Prostate gland (tissue), 2 donors: Measurements from ENCODE around the gene FAM3A. TPM values are rescaled to one million over a fixed set of nuclear protein-coding genes. Genes with fewer than 3 reads are reported as not detected.

Experiments
- DNase-seq: peaks from one replicate; pipeline ENCODE4 v3.0.0-alpha.2; 2019; ENCODE audit warnings: low spot score
- H3K27ac ChIP-seq, 2 donors: fragments of 200-600 bp; sonication (generic); 2 replicates each; pipeline ENCODE4 v1.5.1; 2017 to 2019
- H3K27me3 ChIP-seq: fragments of 200-600 bp; sonication (generic); replicated peaks from 2 replicates; pipeline ENCODE4 v1.5.1; 2019; ENCODE audit not compliant: insufficient read depth
- H3K36me3 ChIP-seq, 2 donors: fragments of 200-600 bp; sonication (generic); 1 replicate in 1 of 2; 2 replicates in 1 of 2; pipeline versions ENCODE4 v1.5.1 to v1.8.1; 2017 to 2019
- H3K4me1 ChIP-seq: fragments of 200-600 bp; sonication (generic); replicated peaks from 2 replicates; pipeline ENCODE4 v1.5.1; 2019
- H3K4me3 ChIP-seq, 2 donors: fragments of 200-600 bp; sonication (generic); 2 replicates each; pipeline ENCODE4 v1.5.1; 2017 to 2019
- H3K9me3 ChIP-seq: fragments of 200-600 bp; sonication (generic); 2 replicates; pipeline ENCODE4 v1.5.1; 2017
- CTCF ChIP-seq, 4 experiments: fragments of 200-600 bp in 2 of 4; fragments of 450-650 bp in 2 of 4; sonication (generic) in 2 of 4; IDR thresholded peaks; 1 replicate in 3 of 4; 2 replicates in 1 of 4; pipeline ENCODE4 v1.5.1; 2016 to 2019; ENCODE audit warnings: antibody characterized with exemption in 4 of 4, mild to moderate bottlenecking in 2 of 4, moderate library complexity in 2 of 4
- POLR2A ChIP-seq: fragments of 450-650 bp; IDR thresholded peaks from one replicate; pipeline ENCODE4 v1.6.1; 2016; ENCODE audit warnings: antibody characterized with exemption, mild to moderate bottlenecking
- POLR2AphosphoS5 ChIP-seq: sonication (generic); formaldehyde crosslinking; IDR thresholded peaks from one replicate; pipeline ENCODE4 v1.6.1; 2017; ENCODE audit warnings: antibody characterized with exemption
- WGBS: methylation state at CpG from one replicate; pipeline ENCODE4 v1.1.5; 2018; 5-methylcytosine and 5-hydroxymethylcytosine counted together
- intact Hi-C: fragments of 100-400 bp; cut with DNase I; formaldehyde crosslinking; loops from one replicate; pipeline ENCODE4 v1.14.2; 2022
- total RNA-seq, 2 donors: library from RNA; depleted of rRNA; stranded (reverse); fragments of >200 nt; gene quantifications; one replicate each; pipeline ENCODE4 v1.1.0, GENCODE V29; 2016

The FAM3A gene
- total RNA-seq, 2 donors from 2014 or later = 52.0 to 72.7 TPM

- H3K9me3 ChIP-seq = no peaks in the 10 kb centered on the region
- intact Hi-C loops = loop anchor here (5.0 kb wide), 1 partner anchor 49 kb away; the partner anchor contains the start of gene GDI1
- peak; percentile 66 for DNase-seq
- peak within 1 kb of the TSS; percentile 80 to 85 for H3K27ac ChIP-seq
- no peaks in the 10 kb centered on the region for H3K4me1 ChIP-seq
- TF ChIP-seq CTCF (IDR thresholded peaks at IDR 0.05) = peak in 1 of 4 experiments; percentile 10
- peak; percentile 56 for TF ChIP-seq POLR2AphosphoS5
- peak; percentile 45 for TF ChIP-seq POLR2A
- H3K27me3 ChIP-seq = no peaks in the 10 kb centered on the region
- WGBS = 0% methylated on average over 1 of the region's 95 CpGs
- no peaks in the 10 kb centered on the region for H3K36me3 ChIP-seq
- peak within 1 kb of the TSS; percentile 54 to 57 for H3K4me3 ChIP-seq
Measured at GRCh38 chrX:154486396-154487207, 29.4 kb downstream of the FAM3A start, which contains the start of gene UBL4A. Gene UBL4A (minus strand): TSS chrX:154486615. CDS start chrX:154486584, 31 bp downstream.

GRCh38 chrX:154486052-154486395, 30.0 kb downstream of the FAM3A start:
- H3K27me3 ChIP-seq = no peaks in the 10 kb centered on the region
- H3K4me3 ChIP-seq = peak overlapping the region; percentile 54 to 57
- no peaks in the 10 kb centered on the region for H3K4me1 ChIP-seq
- no peaks in the 10 kb centered on the region for H3K36me3 ChIP-seq
- H3K27ac ChIP-seq = peak overlapping the region; percentile 75 to 85
- no peak for DNase-seq
- WGBS = 0% methylated on average over 14 of the region's 35 CpGs
- no peaks in the 10 kb centered on the region for H3K9me3 ChIP-seq
- no peak for TF ChIP-seq POLR2A
- TF ChIP-seq POLR2AphosphoS5 = no peak
- no peak for TF ChIP-seq CTCF (IDR thresholded peaks at IDR 0.05)
- intact Hi-C loops = loop anchor here (5.0 kb wide), 1 partner anchor 49 kb away; the partner anchor contains the start of gene GDI1

- TF ChIP-seq POLR2AphosphoS5 = no peak
- TF ChIP-seq CTCF (IDR thresholded peaks at IDR 0.05) = no peak
- TF ChIP-seq POLR2A = no peak
- Histone ChIP-seq H3K27me3 (no peaks in the 10 kb centered on the region), H3K4me3 (peak overlapping the region; percentile 54 to 57), H3K27ac (peak overlapping the region; percentile 75 to 85), H3K4me1 (no peaks in the 10 kb centered on the region), H3K9me3 (no peaks in the 10 kb centered on the region), H3K36me3 (no peaks in the 10 kb centered on the region)
- 34% methylated on average over 27 of the region's 35 CpGs for WGBS
- intact Hi-C loops = loop anchor here (5.0 kb wide), 1 partner anchor 48 kb away; the partner anchor contains the start of gene GDI1
- no peak for DNase-seq
Measured at GRCh38 chrX:154485150-154486051, 30.6 kb downstream of the FAM3A start.

- no peaks in the 10 kb centered on the region for H3K4me1 ChIP-seq
- no peak overlapping the region for H3K4me3 ChIP-seq
- no peaks in the 10 kb centered on the region for H3K27me3 ChIP-seq
- no peaks in the 10 kb centered on the region for H3K36me3 ChIP-seq
- 83% methylated on average over 13 of the region's 16 CpGs for WGBS
- no peak for DNase-seq
- no peak overlapping the region for H3K27ac ChIP-seq
- H3K9me3 ChIP-seq = no peaks in the 10 kb centered on the region
- no peak for TF ChIP-seq POLR2A
- TF ChIP-seq POLR2AphosphoS5 = no peak
- no peak for TF ChIP-seq CTCF (IDR thresholded peaks at IDR 0.05)
- intact Hi-C loops = loop anchor here (5.0 kb wide), 1 partner anchor 47 kb away; the partner anchor contains the start of gene GDI1
Measured at GRCh38 chrX:154484255-154485149, 31.5 kb downstream of the FAM3A start.
